Hepatocyte (in vitro differentiated cells): ENCODE results near the gene PCYT1A.

ENCODE experiments used
- EZH2phosphoT487 ChIP-seq: fragments of 200-600 bp; sonication (generic); IDR thresholded peaks from one replicate; pipeline ENCODE4 v1.6.1; 2018; ENCODE audit warnings: antibody characterized with exemption, mild to moderate bottlenecking, low read depth, moderate library complexity; ENCODE audit not compliant: unreplicated experiment, severe bottlenecking
- TF ChIP-seq, protein P1 (sequence below): fragments of 200-600 bp; sonication (generic); IDR thresholded peaks from 2 replicates; pipeline ENCODE4 v1.5.1; 2016; ENCODE audit warnings: antibody characterized with exemption, mild to moderate bottlenecking; ENCODE audit not compliant: poor library complexity

GRCh38 chr3:196274585-196274984 is 12.9 kb downstream of the PCYT1A start:
- no peak for TF ChIP-seq EZH2phosphoT487
- TF ChIP-seq, protein P1, sequence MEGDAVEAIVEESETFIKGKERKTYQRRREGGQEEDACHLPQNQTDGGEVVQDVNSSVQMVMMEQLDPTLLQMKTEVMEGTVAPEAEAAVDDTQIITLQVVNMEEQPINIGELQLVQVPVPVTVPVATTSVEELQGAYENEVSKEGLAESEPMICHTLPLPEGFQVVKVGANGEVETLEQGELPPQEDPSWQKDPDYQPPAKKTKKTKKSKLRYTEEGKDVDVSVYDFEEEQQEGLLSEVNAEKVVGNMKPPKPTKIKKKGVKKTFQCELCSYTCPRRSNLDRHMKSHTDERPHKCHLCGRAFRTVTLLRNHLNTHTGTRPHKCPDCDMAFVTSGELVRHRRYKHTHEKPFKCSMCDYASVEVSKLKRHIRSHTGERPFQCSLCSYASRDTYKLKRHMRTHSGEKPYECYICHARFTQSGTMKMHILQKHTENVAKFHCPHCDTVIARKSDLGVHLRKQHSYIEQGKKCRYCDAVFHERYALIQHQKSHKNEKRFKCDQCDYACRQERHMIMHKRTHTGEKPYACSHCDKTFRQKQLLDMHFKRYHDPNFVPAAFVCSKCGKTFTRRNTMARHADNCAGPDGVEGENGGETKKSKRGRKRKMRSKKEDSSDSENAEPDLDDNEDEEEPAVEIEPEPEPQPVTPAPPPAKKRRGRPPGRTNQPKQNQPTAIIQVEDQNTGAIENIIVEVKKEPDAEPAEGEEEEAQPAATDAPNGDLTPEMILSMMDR: no peak
